Effector memory CD4-positive, alpha-beta T cell (primary cell): ENCODE data around the gene TMEM135.
"Not testable (repeated sequence)": the region's sequence is repeated elsewhere in the genome, so short reads cannot be mapped to it uniquely, and the experiment has no call there.

Source experiments
- DNase-seq, 3 donors: peaks; one replicate each; pipeline ENCODE4 v3.0.0-alpha.2; 2020
- H3K27ac ChIP-seq: 2 replicates; pipeline ENCODE4 v1.7.0; 2013; ENCODE audit warnings: mild to moderate bottlenecking, low read length, moderate library complexity; ENCODE audit not compliant: insufficient read depth, poor library complexity, severe bottlenecking
- H3K27me3 ChIP-seq: replicated peaks from 2 replicates; pipeline ENCODE4 v1.7.0; 2013; ENCODE audit warnings: mild to moderate bottlenecking, low read length; ENCODE audit not compliant: insufficient read depth, control insufficient read depth, poor library complexity, severe bottlenecking
- H3K36me3 ChIP-seq: 2 replicates; pipeline ENCODE4 v1.7.0; 2013; ENCODE audit warnings: mild to moderate bottlenecking, low read length, moderate library complexity; ENCODE audit not compliant: control insufficient read depth, insufficient read depth
- H3K4me1 ChIP-seq: 2 replicates; pipeline ENCODE4 v1.7.0; 2013; ENCODE audit warnings: low read length, mild to moderate bottlenecking; ENCODE audit not compliant: control insufficient read depth, insufficient read depth, poor library complexity, severe bottlenecking
- H3K4me3 ChIP-seq: 2 replicates; pipeline ENCODE4 v1.7.0; 2013; ENCODE audit warnings: low read length, low read depth, mild to moderate bottlenecking; ENCODE audit not compliant: insufficient read depth, poor library complexity, severe bottlenecking
- H3K9me3 ChIP-seq: 2 replicates; pipeline ENCODE4 v1.7.0; 2013; ENCODE audit warnings: mild to moderate bottlenecking, low read length, moderate library complexity; ENCODE audit not compliant: control insufficient read depth

The TMEM135 gene

GRCh38 chr11:87179621-87180020 is 141.9 kb downstream of the TMEM135 start:
- no peak overlapping the region for H3K27ac ChIP-seq
- H3K4me3 ChIP-seq, result no peak overlapping the region

GRCh38 chr11:87180742-87181141 is 143.0 kb downstream of the TMEM135 start:
- H3K36me3 ChIP-seq, result no peaks in the 10 kb centered on the region
- no peaks in the 10 kb centered on the region for H3K27me3 ChIP-seq
- no peak for DNase-seq
- H3K27ac ChIP-seq, result no peak overlapping the region
- no peaks in the 10 kb centered on the region for H3K9me3 ChIP-seq
- no peak overlapping the region for H3K4me3 ChIP-seq
- no peaks in the 10 kb centered on the region for H3K4me1 ChIP-seq

More at GRCh38 chr11:87179621-87180020, 141.9 kb downstream of the TMEM135 start:
- Histone ChIP-seq H3K27me3 (no peaks in the 10 kb centered on the region), H3K36me3 (no peaks in the 10 kb centered on the region), H3K4me1 (no peaks in the 10 kb centered on the region), H3K9me3 (no peaks in the 10 kb centered on the region)
- DNase-seq, result no peak

GRCh38 chr11:87181143-87181542 is 143.4 kb downstream of the TMEM135 start:
- Histone ChIP-seq H3K36me3 (no peaks in the 10 kb centered on the region), H3K4me1 (no peaks in the 10 kb centered on the region), H3K27me3 (no peaks in the 10 kb centered on the region), H3K9me3 (no peaks in the 10 kb centered on the region), H3K4me3 (no peak overlapping the region), H3K27ac (no peak overlapping the region)
- no peak for DNase-seq

GRCh38 chr11:87185228-87185627 is 147.5 kb downstream of the TMEM135 start:
- H3K27me3 ChIP-seq, result no peaks in the 10 kb centered on the region
- no peaks in the 10 kb centered on the region for H3K36me3 ChIP-seq
- H3K4me3 ChIP-seq, result no peak overlapping the region
- H3K4me1 ChIP-seq, result no peaks in the 10 kb centered on the region
- no peaks in the 10 kb centered on the region for H3K9me3 ChIP-seq
- DNase-seq, result no peak
- H3K27ac ChIP-seq, result no peak overlapping the region

- Histone ChIP-seq H3K27me3 (no peaks in the 10 kb centered on the region), H3K9me3 (no peaks in the 10 kb centered on the region), H3K27ac (no peak overlapping the region), H3K4me3 (no peak overlapping the region), H3K36me3 (no peaks in the 10 kb centered on the region), H3K4me1 (no peaks in the 10 kb centered on the region)
- no peak for DNase-seq
These were observed 149.3 kb downstream of the TMEM135 start for GRCh38 chr11:87187076-87187475.

- no peak for DNase-seq
- Histone ChIP-seq H3K4me3 (no peak overlapping the region), H3K4me1 (no peaks in the 10 kb centered on the region)
These were observed 150.2 kb downstream of the TMEM135 start for GRCh38 chr11:87187930-87188329.

GRCh38 chr11:87188396-87188795 is 150.7 kb downstream of the TMEM135 start:
- not testable (repeated sequence) for H3K36me3 ChIP-seq, H3K27ac ChIP-seq, DNase-seq, H3K4me1 ChIP-seq, H3K4me3 ChIP-seq, H3K27me3 ChIP-seq, H3K9me3 ChIP-seq

More at GRCh38 chr11:87187930-87188329, 150.2 kb downstream of the TMEM135 start:
- H3K27ac ChIP-seq, result no peak overlapping the region
- no peaks in the 10 kb centered on the region for H3K9me3 ChIP-seq
- H3K36me3 ChIP-seq, result no peaks in the 10 kb centered on the region
- H3K27me3 ChIP-seq, result no peaks in the 10 kb centered on the region

- H3K27me3 ChIP-seq, H3K9me3 ChIP-seq, H3K36me3 ChIP-seq, H3K27ac ChIP-seq, DNase-seq, H3K4me1 ChIP-seq, H3K4me3 ChIP-seq: not testable (repeated sequence)
These were observed 151.2 kb downstream of the TMEM135 start for GRCh38 chr11:87188921-87189320.

DNA sequence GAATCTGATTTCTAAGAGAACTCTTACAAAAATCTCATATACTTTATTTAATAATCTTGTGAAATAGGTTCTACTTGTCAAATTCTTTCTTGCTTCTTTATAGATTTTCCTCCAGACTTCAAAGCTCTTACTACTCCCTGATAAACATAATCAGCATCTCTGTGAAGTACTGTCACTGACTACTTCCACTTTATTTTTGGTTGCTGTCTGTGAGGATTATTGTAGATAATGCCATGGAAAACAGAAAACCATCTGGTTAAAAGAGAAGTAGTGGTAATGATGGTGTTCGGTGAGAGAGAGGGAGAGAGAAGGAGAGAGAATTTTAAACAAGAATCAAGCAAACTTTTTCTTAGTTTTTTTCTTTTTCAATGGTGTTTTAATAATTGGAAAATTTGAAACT is 152.3 kb downstream of the TMEM135 start:
- no peak overlapping the region for H3K4me3 ChIP-seq
- H3K27me3 ChIP-seq, result no peaks in the 10 kb centered on the region
- no peak overlapping the region for H3K27ac ChIP-seq
- no peak for DNase-seq
- no peaks in the 10 kb centered on the region for H3K9me3 ChIP-seq
- H3K36me3 ChIP-seq, result no peaks in the 10 kb centered on the region
- H3K4me1 ChIP-seq, result no peaks in the 10 kb centered on the region

DNA sequence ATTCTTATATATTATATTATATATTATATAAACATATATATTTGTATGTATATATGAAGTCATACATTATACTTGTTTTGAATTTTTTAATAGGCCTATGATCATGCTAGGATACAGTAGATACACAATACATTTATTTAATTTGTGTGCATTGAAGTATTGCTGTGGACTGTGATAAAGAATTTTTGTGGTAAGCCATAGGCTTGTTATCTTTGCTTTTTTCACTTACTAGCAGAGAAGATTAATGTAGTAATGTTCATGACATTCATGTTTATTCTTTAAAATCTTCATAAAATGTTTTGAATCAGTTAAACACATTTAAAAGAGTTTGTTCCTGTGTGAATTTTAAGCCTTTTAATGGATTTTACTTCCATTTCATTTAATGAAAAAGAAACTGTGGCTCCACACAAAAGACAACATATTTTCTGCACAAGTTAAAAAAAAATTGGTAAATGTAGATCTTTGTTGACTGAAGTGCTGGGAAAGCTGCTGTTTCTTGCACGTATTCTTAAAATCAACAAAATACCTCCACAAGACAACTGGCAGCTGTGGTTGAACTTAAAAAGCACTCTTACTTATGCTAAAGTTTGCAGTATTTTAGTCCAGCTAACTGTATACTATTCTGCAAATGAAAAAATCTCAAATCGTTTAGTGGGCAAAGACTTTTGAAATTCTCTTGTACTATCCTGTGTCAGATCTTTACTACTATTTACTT is 156.2 kb downstream of the TMEM135 start:
- no peak for DNase-seq
- Histone ChIP-seq H3K36me3 (no peaks in the 10 kb centered on the region), H3K4me1 (no peaks in the 10 kb centered on the region), H3K4me3 (no peak overlapping the region), H3K27me3 (no peaks in the 10 kb centered on the region), H3K9me3 (no peaks in the 10 kb centered on the region), H3K27ac (no peak overlapping the region)
